Suprapubic skin (tissue), 4 donors: ENCODE data around the gene SLC9A9. TPM values are rescaled to one million over a fixed set of nuclear protein-coding genes. Genes with fewer than 3 reads are reported as not detected.

Experiments used
- DNase-seq, 2 donors: peaks; one replicate each; pipeline ENCODE4 v3.0.0-alpha.2; 2019; ENCODE audit warnings: low spot score in 2 of 2
- H3K27ac ChIP-seq: fragments of 200-600 bp; sonication (generic); one replicate; pipeline ENCODE4 v1.5.1; 2019
- H3K27me3 ChIP-seq: fragments of 200-600 bp; sonication (generic); one replicate; pipeline ENCODE4 v1.5.1; 2019
- H3K36me3 ChIP-seq: fragments of 200-600 bp; sonication (generic); one replicate; pipeline ENCODE4 v1.5.1; 2019
- H3K4me1 ChIP-seq: fragments of 200-600 bp; sonication (generic); one replicate; pipeline ENCODE4 v1.5.1; 2019
- H3K4me3 ChIP-seq: fragments of 200-600 bp; sonication (generic); one replicate; pipeline ENCODE4 v1.5.1; 2019; ENCODE audit warnings: mild to moderate bottlenecking
- H3K9me3 ChIP-seq: fragments of 200-600 bp; sonication (generic); one replicate; pipeline ENCODE4 v1.5.1; 2019
- EP300 ChIP-seq: sonication (generic); formaldehyde crosslinking; IDR thresholded peaks from one replicate; pipeline ENCODE4 v1.6.1; 2017; ENCODE audit warnings: antibody characterized with exemption
- POLR2A ChIP-seq, 2 donors: fragments of 450-650 bp; IDR thresholded peaks; one replicate each; pipeline ENCODE4 v1.6.1; 2017; ENCODE audit warnings: antibody characterized with exemption in 2 of 2, mild to moderate bottlenecking in 2 of 2, moderate library complexity in 2 of 2
- POLR2AphosphoS5 ChIP-seq, 3 donors: sonication (generic); formaldehyde crosslinking; IDR thresholded peaks; one replicate each; pipeline ENCODE4 v1.6.1; 2017; ENCODE audit warnings: antibody characterized with exemption in 3 of 3
- WGBS: methylation state at CpG from one replicate; pipeline ENCODE4 v1.1.5; 2018; 5-methylcytosine and 5-hydroxymethylcytosine counted together
- total RNA-seq, 4 donors: library from RNA; depleted of rRNA; stranded (reverse); fragments of >200 nt; gene quantifications; one replicate each; pipeline ENCODE4 v1.1.0, GENCODE V29; 2016
- TF ChIP-seq, protein P1 (sequence below), 2 donors: fragments of 200-600 bp in 1 of 2; fragments of 450-650 bp in 1 of 2; sonication (generic) in 1 of 2; IDR thresholded peaks; one replicate each; pipeline ENCODE4 v1.5.1; 2016 to 2019; ENCODE audit warnings: antibody characterized with exemption in 2 of 2, mild to moderate bottlenecking in 1 of 2, moderate library complexity in 1 of 2

The SLC9A9 gene
- total RNA-seq, 4 donors from 2014 or later, result 16.6 to 51.0 (median 30.0) TPM

DNA sequence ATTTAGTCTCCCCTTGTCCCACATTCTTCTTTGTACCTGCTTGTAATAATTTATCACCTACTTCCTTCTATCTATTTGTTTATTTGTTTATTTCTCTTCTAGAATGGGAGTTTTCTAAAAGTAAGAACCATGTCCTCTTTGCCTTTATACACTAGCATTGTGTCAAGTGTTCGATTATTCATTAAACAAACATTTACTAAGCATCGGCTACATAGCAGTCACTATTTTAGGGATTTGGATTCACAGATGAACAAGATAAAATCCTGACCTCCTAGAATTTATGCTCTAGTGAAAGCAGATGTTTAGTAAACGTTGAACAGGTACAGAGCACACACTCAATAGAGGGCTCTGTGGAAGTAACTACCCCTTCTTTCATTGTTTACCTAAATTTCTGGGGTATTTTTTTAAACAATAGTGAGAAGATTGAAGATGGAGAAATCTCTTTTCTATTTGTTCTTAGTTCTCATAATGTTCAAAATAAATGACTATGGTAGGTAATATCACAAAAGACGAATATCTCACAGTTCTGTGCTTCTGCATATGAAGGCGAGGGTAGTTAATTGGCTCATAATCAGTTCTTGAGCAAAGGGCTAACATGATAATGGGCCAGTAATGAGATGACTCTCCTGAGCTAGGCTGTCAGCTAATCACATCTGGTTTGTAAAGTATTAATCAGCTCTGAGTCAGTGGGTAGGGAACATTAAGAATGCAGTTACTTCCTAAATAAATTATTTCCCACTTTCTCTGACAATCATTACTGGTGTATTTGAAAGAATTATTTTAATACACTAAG lies 111.9 kb downstream of the SLC9A9 start:
- no peak for DNase-seq
- Histone ChIP-seq H3K4me1 (no peaks in the 10 kb centered on the region), H3K27me3 (no peaks in the 10 kb centered on the region), H3K4me3 (no peak overlapping the region), H3K36me3 (no peaks in the 10 kb centered on the region), H3K27ac (no peak overlapping the region), H3K9me3 (no peaks in the 10 kb centered on the region)
- TF ChIP-seq POLR2A (IDR thresholded peaks at IDR 0.05), result no peak
- no peak for TF ChIP-seq EP300
- no peak for TF ChIP-seq POLR2AphosphoS5 (IDR thresholded peaks at IDR 0.05)
- TF ChIP-seq, protein P1, sequence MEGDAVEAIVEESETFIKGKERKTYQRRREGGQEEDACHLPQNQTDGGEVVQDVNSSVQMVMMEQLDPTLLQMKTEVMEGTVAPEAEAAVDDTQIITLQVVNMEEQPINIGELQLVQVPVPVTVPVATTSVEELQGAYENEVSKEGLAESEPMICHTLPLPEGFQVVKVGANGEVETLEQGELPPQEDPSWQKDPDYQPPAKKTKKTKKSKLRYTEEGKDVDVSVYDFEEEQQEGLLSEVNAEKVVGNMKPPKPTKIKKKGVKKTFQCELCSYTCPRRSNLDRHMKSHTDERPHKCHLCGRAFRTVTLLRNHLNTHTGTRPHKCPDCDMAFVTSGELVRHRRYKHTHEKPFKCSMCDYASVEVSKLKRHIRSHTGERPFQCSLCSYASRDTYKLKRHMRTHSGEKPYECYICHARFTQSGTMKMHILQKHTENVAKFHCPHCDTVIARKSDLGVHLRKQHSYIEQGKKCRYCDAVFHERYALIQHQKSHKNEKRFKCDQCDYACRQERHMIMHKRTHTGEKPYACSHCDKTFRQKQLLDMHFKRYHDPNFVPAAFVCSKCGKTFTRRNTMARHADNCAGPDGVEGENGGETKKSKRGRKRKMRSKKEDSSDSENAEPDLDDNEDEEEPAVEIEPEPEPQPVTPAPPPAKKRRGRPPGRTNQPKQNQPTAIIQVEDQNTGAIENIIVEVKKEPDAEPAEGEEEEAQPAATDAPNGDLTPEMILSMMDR (IDR thresholded peaks at IDR 0.05), result no peak
- WGBS, result 71% methylated on average over 5 of the region's 5 CpGs

DNA sequence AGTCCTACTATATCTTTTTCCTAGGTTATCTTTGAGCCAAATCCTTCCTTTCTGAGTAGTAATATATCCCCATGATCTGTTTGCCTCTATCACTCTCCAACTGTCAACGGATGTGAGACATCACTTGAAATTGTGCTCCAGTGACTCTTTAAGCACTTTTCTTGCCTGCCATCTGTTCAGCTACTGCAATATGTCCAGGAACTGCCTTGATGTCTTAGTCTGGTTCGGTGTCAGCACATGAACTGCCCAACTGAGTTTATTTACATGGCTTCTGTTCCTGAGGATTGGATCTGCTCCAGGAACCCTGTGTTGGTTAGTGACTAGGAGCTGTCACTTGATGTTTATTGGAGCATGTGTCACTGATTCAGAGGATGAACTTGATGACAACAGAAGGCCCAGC lies 116.5 kb downstream of the SLC9A9 start:
- DNase-seq, result no peak
- TF ChIP-seq POLR2A (IDR thresholded peaks at IDR 0.05) (no peak), POLR2AphosphoS5 (IDR thresholded peaks at IDR 0.05) (no peak), EP300 (no peak)
- TF ChIP-seq, protein P1 (IDR thresholded peaks at IDR 0.05), result no peak

DNA sequence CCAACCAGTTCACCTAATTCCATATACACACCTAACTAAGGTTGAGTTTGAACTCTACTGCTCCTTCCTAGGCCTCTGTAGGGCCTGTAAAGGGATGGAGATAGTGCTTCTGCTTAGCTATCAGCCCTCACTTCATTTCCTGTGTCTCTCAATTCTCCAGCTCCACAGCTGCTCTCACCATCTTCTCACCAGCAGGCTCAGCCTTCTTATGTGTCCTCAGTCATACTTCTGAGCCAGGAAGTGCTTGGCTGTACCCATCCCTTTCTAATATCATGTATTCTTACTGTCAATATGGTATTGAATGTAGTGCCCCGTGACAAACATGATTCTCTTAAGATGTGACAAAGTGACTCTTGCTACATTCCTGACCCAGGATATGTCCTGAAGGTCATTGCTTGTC lies 116.9 kb downstream of the SLC9A9 start:
- no peak for TF ChIP-seq EP300
- TF ChIP-seq, protein P1 (IDR thresholded peaks at IDR 0.05), result no peak
- TF ChIP-seq POLR2AphosphoS5 (IDR thresholded peaks at IDR 0.05), result no peak
- TF ChIP-seq POLR2A (IDR thresholded peaks at IDR 0.05), result no peak
- WGBS, result 100% methylated on average over 1 of the region's 1 CpG
- H3K36me3 ChIP-seq, result no peaks in the 10 kb centered on the region
- no peak overlapping the region for H3K27ac ChIP-seq
- no peak overlapping the region for H3K4me3 ChIP-seq
- no peaks in the 10 kb centered on the region for H3K27me3 ChIP-seq
- peaks cover 12% of the 10 kb centered on the region for H3K4me1 ChIP-seq
- no peaks in the 10 kb centered on the region for H3K9me3 ChIP-seq
- DNase-seq, result no peak

More for the DNA sequence above, 116.5 kb downstream of the SLC9A9 start:
- no peaks in the 10 kb centered on the region for H3K9me3 ChIP-seq
- no peaks in the 10 kb centered on the region for H3K27me3 ChIP-seq
- peaks cover 8% of the 10 kb centered on the region for H3K4me1 ChIP-seq
- H3K27ac ChIP-seq, result no peak overlapping the region
- H3K4me3 ChIP-seq, result no peak overlapping the region
- 85% methylated on average over 2 of the region's 2 CpGs for WGBS
- no peaks in the 10 kb centered on the region for H3K36me3 ChIP-seq

DNA sequence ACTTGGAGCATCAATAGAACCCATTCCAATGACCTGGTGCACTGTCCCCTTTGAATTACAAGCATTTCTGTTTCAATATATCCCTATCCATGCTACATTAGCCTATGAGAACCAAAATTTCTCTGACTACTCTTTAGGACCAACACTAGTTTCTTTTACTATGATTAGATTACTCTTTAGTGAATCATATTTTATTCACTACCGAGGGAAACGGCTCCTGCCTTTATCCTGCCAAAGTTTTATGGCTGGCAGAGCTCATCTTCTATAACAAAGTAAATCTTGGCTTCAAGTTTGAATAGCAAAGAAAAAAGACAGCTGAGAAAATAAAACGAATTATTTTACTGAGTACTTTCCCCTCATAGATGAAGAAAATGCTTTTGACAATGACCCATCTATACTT lies 120.9 kb downstream of the SLC9A9 start:
- Histone ChIP-seq H3K27ac (no peak overlapping the region), H3K9me3 (no peaks in the 10 kb centered on the region), H3K36me3 (no peaks in the 10 kb centered on the region), H3K4me1 (peaks cover 12% of the 10 kb centered on the region), H3K4me3 (no peak overlapping the region), H3K27me3 (no peaks in the 10 kb centered on the region)
- TF ChIP-seq POLR2AphosphoS5 (IDR thresholded peaks at IDR 0.05) (no peak), POLR2A (IDR thresholded peaks at IDR 0.05) (no peak), EP300 (no peak)
- TF ChIP-seq, protein P1 (IDR thresholded peaks at IDR 0.05), result no peak
- no peak for DNase-seq
- WGBS, result 13% methylated on average over 3 of the region's 3 CpGs

DNA sequence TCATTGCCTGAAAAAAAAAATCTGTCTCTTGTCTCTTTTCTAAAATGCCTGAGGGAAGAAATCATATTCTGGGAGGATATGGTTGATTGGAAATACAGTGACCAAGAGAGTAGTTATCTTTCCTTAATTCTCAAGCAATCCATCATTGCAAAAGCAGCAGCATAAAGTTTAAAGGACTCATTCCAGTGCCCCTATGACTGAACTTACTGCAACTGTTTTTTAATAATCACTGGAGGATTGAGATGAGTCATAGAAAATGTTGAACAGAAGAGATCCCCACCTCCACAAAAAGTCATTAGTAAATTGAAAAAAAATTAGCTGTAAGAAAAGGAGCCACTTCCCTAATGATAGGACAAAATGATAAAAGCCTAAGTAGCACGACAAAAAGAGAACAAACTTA lies 121.5 kb downstream of the SLC9A9 start:
- H3K9me3 ChIP-seq, result no peaks in the 10 kb centered on the region
- H3K27ac ChIP-seq, result no peak overlapping the region
- H3K4me3 ChIP-seq, result no peak overlapping the region
- no peak for DNase-seq
- H3K4me1 ChIP-seq, result peaks cover 12% of the 10 kb centered on the region
- WGBS, result 26% methylated on average over 1 of the region's 1 CpG
- TF ChIP-seq, protein P1 (IDR thresholded peaks at IDR 0.05), result no peak
- TF ChIP-seq POLR2AphosphoS5 (IDR thresholded peaks at IDR 0.05) (no peak), POLR2A (IDR thresholded peaks at IDR 0.05) (no peak), EP300 (no peak)
- H3K27me3 ChIP-seq, result no peaks in the 10 kb centered on the region
- no peaks in the 10 kb centered on the region for H3K36me3 ChIP-seq
